ENCODE data around the gene KPRP.

Gene KPRP

DNA sequence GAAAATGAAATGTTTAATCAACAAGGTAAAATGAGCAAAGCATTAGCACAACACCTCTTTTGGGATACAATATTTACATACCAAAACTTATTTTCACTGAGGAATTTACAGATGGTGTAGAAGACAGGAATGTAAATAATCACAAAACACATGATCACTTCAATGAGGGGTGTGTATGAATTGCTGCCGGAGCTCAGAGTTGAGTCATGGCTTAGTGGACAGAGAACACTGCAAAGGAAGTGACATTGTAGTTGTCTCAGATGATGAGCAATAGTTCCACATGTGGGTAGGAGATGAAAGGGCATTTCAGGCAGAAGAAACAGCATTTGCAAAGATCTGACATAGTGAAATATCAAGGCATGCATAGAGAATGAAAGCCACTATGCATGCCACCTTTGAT, 5.6 kb upstream of the KPRP start:
- TF ChIP-seq, protein P1, sequence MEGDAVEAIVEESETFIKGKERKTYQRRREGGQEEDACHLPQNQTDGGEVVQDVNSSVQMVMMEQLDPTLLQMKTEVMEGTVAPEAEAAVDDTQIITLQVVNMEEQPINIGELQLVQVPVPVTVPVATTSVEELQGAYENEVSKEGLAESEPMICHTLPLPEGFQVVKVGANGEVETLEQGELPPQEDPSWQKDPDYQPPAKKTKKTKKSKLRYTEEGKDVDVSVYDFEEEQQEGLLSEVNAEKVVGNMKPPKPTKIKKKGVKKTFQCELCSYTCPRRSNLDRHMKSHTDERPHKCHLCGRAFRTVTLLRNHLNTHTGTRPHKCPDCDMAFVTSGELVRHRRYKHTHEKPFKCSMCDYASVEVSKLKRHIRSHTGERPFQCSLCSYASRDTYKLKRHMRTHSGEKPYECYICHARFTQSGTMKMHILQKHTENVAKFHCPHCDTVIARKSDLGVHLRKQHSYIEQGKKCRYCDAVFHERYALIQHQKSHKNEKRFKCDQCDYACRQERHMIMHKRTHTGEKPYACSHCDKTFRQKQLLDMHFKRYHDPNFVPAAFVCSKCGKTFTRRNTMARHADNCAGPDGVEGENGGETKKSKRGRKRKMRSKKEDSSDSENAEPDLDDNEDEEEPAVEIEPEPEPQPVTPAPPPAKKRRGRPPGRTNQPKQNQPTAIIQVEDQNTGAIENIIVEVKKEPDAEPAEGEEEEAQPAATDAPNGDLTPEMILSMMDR (IDR thresholded peaks at IDR 0.05; ENCODE audit: control insufficient read depth, extremely low read depth, insufficient read depth), result no peak
- no peak for DNase-seq (ENCODE audit: low read depth)
- H3K4me3 ChIP-seq (ENCODE audit: low read depth, low read length), result no peak overlapping the region

DNA sequence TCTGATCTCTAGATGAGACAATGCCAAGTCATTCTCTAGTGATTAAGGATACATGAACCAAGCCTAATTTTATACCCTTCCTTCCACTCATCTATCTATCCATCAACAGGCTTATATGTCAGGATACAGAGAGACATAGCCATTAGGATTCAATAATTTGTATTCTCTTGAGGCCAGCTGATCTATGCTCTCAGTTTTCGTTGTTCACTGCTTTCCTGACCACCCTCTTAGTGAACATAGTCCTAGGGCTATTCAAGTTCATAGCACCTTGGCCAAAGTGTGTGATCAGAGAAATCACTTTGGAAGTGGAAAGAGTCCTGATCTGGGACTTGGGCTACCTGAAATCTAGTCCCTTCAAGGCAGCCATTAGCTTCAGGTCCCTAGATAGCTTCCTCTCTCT, 4.2 kb upstream of the KPRP start:
- TF ChIP-seq, protein P1 (IDR thresholded peaks at IDR 0.05; ENCODE audit: control insufficient read depth, extremely low read depth, insufficient read depth), result no peak
- H3K4me3 ChIP-seq (ENCODE audit: low read depth, low read length), result no peak overlapping the region

DNA sequence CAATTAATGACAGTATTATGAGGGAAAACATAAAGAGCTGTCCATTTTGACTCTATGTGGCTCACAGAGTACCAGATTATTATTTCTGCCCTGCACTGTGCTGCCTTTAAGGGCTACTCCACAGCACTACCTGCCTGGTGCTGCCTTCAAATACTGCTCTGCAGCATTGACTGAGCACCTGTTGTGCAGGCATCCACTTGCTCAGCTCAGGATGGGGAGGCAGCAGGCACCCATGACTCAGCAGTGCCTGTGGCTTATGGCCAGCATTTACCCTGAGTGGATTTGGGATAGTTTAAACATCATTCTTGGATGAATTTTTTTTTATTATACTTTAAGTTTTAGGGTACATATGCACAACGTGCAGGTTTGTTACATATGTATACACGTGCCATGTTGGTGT, 953 bp upstream of the KPRP start:
- TF ChIP-seq, protein P1 (IDR thresholded peaks at IDR 0.05; ENCODE audit: control insufficient read depth, extremely low read depth, insufficient read depth), result no peak
- H3K4me3 ChIP-seq (ENCODE audit: low read depth, low read length), result no peak overlapping the region
- DNase-seq (ENCODE audit: low read depth), result no peak

More for the DNA sequence above, 4.2 kb upstream of the KPRP start:
- no peak for DNase-seq (ENCODE audit: low read depth)

DNA sequence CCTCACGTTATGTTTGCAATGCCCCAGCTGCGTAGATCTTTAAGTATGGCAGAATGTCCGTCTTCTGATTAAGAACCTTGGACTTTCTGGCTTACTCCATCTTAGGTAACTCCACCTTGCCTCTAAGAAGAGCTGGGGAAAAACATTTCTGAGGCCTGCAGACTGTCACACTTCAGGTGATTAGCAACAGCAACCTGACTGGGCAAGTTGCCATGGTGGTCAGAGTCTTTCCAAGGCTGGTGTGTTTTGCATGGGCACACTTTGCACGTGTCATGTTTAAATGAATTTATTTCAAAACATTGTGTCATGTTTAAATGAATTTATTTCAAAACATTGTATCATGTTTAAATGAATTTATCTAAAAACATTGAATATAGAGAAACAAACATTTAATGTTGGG, 811 bp downstream of the KPRP start:
- H3K4me3 ChIP-seq (ENCODE audit: low read depth, low read length), result no peak overlapping the region
- TF ChIP-seq, protein P1 (IDR thresholded peaks at IDR 0.05; ENCODE audit: control insufficient read depth, extremely low read depth, insufficient read depth), result no peak
- no peak for DNase-seq (ENCODE audit: low read depth)

DNA sequence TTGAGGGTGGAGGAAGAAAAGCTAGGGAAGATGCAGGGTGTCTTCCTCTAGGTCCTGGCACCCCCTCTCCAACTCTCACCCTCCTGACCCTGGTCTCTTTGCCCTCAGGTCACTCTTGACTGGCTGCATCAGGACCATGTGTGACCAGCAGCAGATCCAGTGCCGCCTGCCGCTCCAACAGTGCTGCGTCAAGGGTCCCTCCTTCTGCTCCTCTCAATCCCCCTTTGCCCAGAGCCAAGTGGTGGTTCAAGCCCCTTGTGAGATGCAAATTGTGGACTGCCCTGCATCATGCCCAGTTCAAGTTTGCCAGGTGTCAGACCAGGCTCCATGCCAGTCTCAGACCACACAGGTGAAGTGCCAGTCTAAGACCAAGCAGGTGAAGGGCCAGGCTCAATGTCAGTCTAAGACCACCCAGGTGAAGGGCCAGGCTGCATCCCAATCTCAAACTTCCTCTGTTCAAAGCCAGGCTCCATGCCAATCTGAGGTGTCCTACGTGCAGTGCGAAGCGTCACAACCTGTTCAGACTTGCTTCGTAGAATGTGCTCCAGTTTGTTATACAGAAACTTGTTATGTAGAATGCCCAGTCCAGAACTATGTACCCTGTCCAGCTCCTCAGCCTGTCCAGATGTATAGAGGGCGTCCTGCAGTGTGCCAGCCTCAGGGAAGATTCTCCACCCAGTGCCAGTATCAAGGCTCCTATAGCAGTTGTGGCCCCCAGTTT, 1.8 kb downstream of the KPRP start:
- TF ChIP-seq, protein P1 (IDR thresholded peaks at IDR 0.05; ENCODE audit: control insufficient read depth, extremely low read depth, insufficient read depth), result no peak
- no peak for DNase-seq (ENCODE audit: low read depth)

DNA sequence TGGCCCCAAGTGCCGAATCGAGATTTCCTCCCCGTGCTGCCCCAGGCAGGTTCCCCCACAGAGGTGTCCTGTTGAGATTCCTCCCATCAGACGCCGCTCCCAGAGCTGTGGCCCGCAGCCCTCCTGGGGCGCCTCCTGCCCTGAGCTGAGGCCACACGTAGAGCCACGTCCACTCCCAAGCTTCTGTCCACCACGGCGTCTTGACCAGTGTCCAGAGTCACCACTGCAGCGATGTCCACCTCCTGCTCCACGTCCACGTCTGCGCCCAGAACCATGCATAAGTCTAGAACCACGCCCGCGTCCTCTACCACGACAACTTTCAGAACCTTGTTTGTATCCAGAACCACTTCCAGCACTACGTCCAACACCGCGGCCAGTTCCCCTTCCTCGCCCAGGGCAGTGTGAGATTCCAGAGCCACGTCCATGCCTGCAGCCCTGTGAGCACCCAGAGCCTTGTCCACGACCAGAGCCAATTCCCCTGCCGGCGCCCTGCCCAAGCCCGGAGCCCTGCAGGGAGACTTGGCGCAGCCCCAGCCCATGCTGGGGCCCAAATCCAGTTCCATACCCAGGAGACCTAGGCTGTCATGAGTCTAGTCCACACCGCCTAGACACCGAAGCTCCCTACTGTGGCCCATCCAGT, 2.8 kb downstream of the KPRP start:
- TF ChIP-seq, protein P1 (IDR thresholded peaks at IDR 0.05; ENCODE audit: control insufficient read depth, extremely low read depth, insufficient read depth), result no peak
- H3K4me3 ChIP-seq (ENCODE audit: low read depth, low read length), result no peak overlapping the region
- no peak for DNase-seq (ENCODE audit: low read depth)

More for the DNA sequence above, 1.8 kb downstream of the KPRP start:
- no peak overlapping the region for H3K4me3 ChIP-seq (ENCODE audit: low read depth, low read length)
